Dedifferentiated amniotic fluid mesenchymal stem cell (primary cell): Measurements from ENCODE around the gene PLEKHA1.

Experiments used
- DNase-seq: peaks from one replicate; pipeline ENCODE4 v3.0.0-alpha.2; 2016; ENCODE audit errors: extremely low spot score

The PLEKHA1 gene

DNA sequence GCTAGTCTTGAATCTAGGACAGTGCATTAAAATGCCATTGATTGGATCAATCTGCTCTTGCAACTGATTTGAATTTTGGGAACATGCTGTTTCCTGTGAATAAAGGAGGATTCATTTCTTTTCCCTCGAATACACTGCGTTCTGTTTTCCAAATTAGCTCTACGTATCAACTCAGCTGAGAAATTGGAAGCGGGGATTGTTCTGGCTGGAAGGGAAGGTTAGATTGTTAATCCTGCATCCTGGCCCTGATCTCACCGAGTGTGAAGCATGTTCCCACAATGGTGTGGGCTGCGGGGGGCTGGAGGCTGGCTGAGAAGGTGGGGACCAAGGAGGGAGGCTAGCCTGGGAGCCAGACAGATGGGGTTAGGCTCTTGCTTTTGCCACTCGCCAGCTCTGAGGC, 104.5 kb downstream of the PLEKHA1 start:
- DNase-seq = no peak

GRCh38 chr10:122480146-122480833, 105.8 kb downstream of the PLEKHA1 start:
- DNase-seq = no peak

GRCh38 chr10:122481296-122482056, 107.0 kb downstream of the PLEKHA1 start:
- DNase-seq = no peak
